Fibroblast of lung (primary cell): Measurements from ENCODE around the gene RRH. TPM values are rescaled to one million over a fixed set of nuclear protein-coding genes. Genes with fewer than 3 reads are reported as not detected.
A peak's percentile ranks its signal among the peaks of the same experiment; 100 is the strongest.

Source experiments
- DNase-seq, 2 donors: peaks; one replicate each; pipeline versions ENCODE4 v3.0.0 to v3.0.0-alpha.2; 2010; ENCODE audit warnings: low read depth in 2 of 2
- H2AFZ ChIP-seq: 2 replicates; pipeline ENCODE4 v1.5.1; 2012; ENCODE audit warnings: low read length, control low read depth, inconsistent platforms
- H3K27ac ChIP-seq: 2 replicates; pipeline ENCODE4 v1.5.1; 2011; ENCODE audit warnings: low read length, control low read depth; ENCODE audit not compliant: insufficient read depth
- H3K27me3 ChIP-seq: 2 replicates; pipeline ENCODE4 v1.5.1; 2011; ENCODE audit warnings: mild to moderate bottlenecking, low read length; ENCODE audit not compliant: control insufficient read depth, insufficient read depth
- H3K36me3 ChIP-seq: 2 replicates; pipeline ENCODE4 v1.5.1; 2011; ENCODE audit warnings: low read length; ENCODE audit not compliant: control insufficient read depth, insufficient read depth
- H3K4me1 ChIP-seq: 2 replicates; pipeline ENCODE4 v1.5.1; 2011; ENCODE audit warnings: low read length; ENCODE audit not compliant: control insufficient read depth, insufficient read depth; ENCODE audit errors: extremely low read depth
- H3K4me2 ChIP-seq: 2 replicates; pipeline ENCODE4 v1.5.1; 2011; ENCODE audit warnings: low read length, control low read depth; ENCODE audit not compliant: insufficient read depth; ENCODE audit errors: extremely low read depth
- H3K4me3 ChIP-seq, 4 experiments: fragments of 200-600 bp in 1 of 4; sonication (generic) in 1 of 4; replicated peaks in 1 of 4; 2 replicates each; pipeline ENCODE4 v1.5.1; 2011 to 2016; ENCODE audit warnings: low read length in 4 of 4, low read depth in 3 of 4, mild to moderate bottlenecking in 3 of 4, control low read depth in 2 of 4, inconsistent platforms in 1 of 4, mixed read lengths in 1 of 4; ENCODE audit not compliant: insufficient read depth in 1 of 4; ENCODE audit errors: control extremely low read depth in 1 of 4
- H3K79me2 ChIP-seq: 2 replicates; pipeline ENCODE4 v1.5.1; 2012; ENCODE audit warnings: mild to moderate bottlenecking, low read length, inconsistent platforms; ENCODE audit not compliant: control insufficient read depth, insufficient read depth
- H3K9ac ChIP-seq: 2 replicates; pipeline ENCODE4 v1.5.1; 2011; ENCODE audit warnings: mild to moderate bottlenecking, low read length, control low read depth; ENCODE audit not compliant: insufficient read depth
- H3K9me3 ChIP-seq: 2 replicates; pipeline ENCODE4 v1.5.1; 2012; ENCODE audit warnings: low read depth, low read length; ENCODE audit not compliant: control insufficient read depth, insufficient read depth
- H4K20me1 ChIP-seq: 2 replicates; pipeline ENCODE4 v1.5.1; 2011; ENCODE audit warnings: low read length; ENCODE audit not compliant: control insufficient read depth, insufficient read depth; ENCODE audit errors: extremely low read depth
- CTCF ChIP-seq, 2 donors: IDR thresholded peaks in 1 of 2; conservative IDR thresholded peaks in 1 of 2; 1 replicate in 1 of 2; 2 replicates in 1 of 2; pipeline ENCODE4 v1.5.1; 2011 to 2012; ENCODE audit warnings: low read length in 2 of 2, control low read depth in 1 of 2, inconsistent platforms in 1 of 2, low read depth in 1 of 2, mild to moderate bottlenecking in 1 of 2
- EZH2 ChIP-seq: IDR thresholded peaks from 2 replicates; pipeline ENCODE4 v1.5.1; 2012; ENCODE audit warnings: low read length, control low read depth, mild to moderate bottlenecking; ENCODE audit errors: missing control alignments
- polyA plus RNA-seq, 2 donors: library from polyadenylated mRNA; depleted of rRNA in 1 of 2; stranded (reverse) in 1 of 2; unstranded in 1 of 2; fragments of >200 nt; gene quantifications; 2 replicates each; pipeline ENCODE4 v1.2.1, GENCODE V29; 2011 to 2012; ENCODE audit warnings: missing spikeins in 1 of 2
- total RNA-seq: library from RNA; depleted of rRNA; stranded (reverse); fragments of >200 nt; gene quantifications from 2 replicates; pipeline ENCODE4 v1.2.1, GENCODE V29; 2014

Gene RRH
- total and polyA plus RNA-seq, 2 donors (not counting 1 experiment from before 2014, with no cell fraction given), result under 0.01 to 0.08 TPM

GRCh38 chr4:109818268-109818667, 9.5 kb upstream of the RRH start:
- Histone ChIP-seq H3K27me3 (no peaks in the 10 kb centered on the region), H3K4me2 (no peak overlapping the region), H3K36me3 (no peaks in the 10 kb centered on the region), H3K27ac (no peak overlapping the region), H4K20me1 (no peaks in the 10 kb centered on the region), H3K9ac (no peak overlapping the region), H3K79me2 (peaks cover 23% of the 10 kb centered on the region), H3K9me3 (no peaks in the 10 kb centered on the region), H3K4me1 (peaks cover 2% of the 10 kb centered on the region), H3K4me3 (no peak overlapping the region), H2AFZ (no peak overlapping the region)
- DNase-seq, result no peak
- TF ChIP-seq CTCF (conservative IDR thresholded peaks at IDR 0.05 in 1 of 2, IDR thresholded peaks at IDR 0.05 in 1 of 2; ENCODE audit: low read depth in 1 of 2, low read length in 2 of 2) (no peak), EZH2 (no peak)

- H3K4me2 ChIP-seq, result no peak overlapping the region
- TF ChIP-seq EZH2 (no peak), CTCF (conservative IDR thresholded peaks at IDR 0.05 in 1 of 2, IDR thresholded peaks at IDR 0.05 in 1 of 2; ENCODE audit: low read depth in 1 of 2, low read length in 2 of 2) (no peak)
- no peaks in the 10 kb centered on the region for H3K9me3 ChIP-seq
- no peaks in the 10 kb centered on the region for H3K27me3 ChIP-seq
- DNase-seq, result peak in 1 of 2 donors; percentile 41
- H3K9ac ChIP-seq, result no peak overlapping the region
- H3K79me2 ChIP-seq, result peaks cover 22% of the 10 kb centered on the region
- no peak overlapping the region for H2AFZ ChIP-seq
- H4K20me1 ChIP-seq, result no peaks in the 10 kb centered on the region
- H3K4me1 ChIP-seq, result peaks cover 2% of the 10 kb centered on the region
- H3K36me3 ChIP-seq, result no peaks in the 10 kb centered on the region
- H3K27ac ChIP-seq, result no peak overlapping the region
- no peak overlapping the region for H3K4me3 ChIP-seq
These were observed 7.2 kb upstream of the RRH start for GRCh38 chr4:109820563-109820962.

GRCh38 chr4:109821185-109821584, 6.6 kb upstream of the RRH start:
- Histone ChIP-seq H3K4me3 (no peak overlapping the region), H3K4me2 (no peak overlapping the region), H3K79me2 (peaks cover 16% of the 10 kb centered on the region), H3K4me1 (peaks cover 2% of the 10 kb centered on the region), H3K36me3 (no peaks in the 10 kb centered on the region), H3K9ac (no peak overlapping the region), H3K9me3 (no peaks in the 10 kb centered on the region), H2AFZ (no peak overlapping the region), H4K20me1 (no peaks in the 10 kb centered on the region), H3K27ac (no peak overlapping the region), H3K27me3 (no peaks in the 10 kb centered on the region)
- no peak for DNase-seq
- TF ChIP-seq CTCF (conservative IDR thresholded peaks at IDR 0.05 in 1 of 2, IDR thresholded peaks at IDR 0.05 in 1 of 2; ENCODE audit: low read depth in 1 of 2, low read length in 2 of 2) (no peak), EZH2 (no peak)
